GM19099 (cell line): ENCODE measurements around the gene TAOK2.
A peak's percentile ranks its signal among the peaks of the same experiment; 100 is the strongest.

Experiments
- POLR2A ChIP-seq: IDR thresholded peaks from 3 replicates; pipeline ENCODE4 v1.6.1; 2011; ENCODE audit warnings: low read depth; ENCODE audit not compliant: insufficient read length; ENCODE audit errors: extremely low read depth

The TAOK2 gene

DNA sequence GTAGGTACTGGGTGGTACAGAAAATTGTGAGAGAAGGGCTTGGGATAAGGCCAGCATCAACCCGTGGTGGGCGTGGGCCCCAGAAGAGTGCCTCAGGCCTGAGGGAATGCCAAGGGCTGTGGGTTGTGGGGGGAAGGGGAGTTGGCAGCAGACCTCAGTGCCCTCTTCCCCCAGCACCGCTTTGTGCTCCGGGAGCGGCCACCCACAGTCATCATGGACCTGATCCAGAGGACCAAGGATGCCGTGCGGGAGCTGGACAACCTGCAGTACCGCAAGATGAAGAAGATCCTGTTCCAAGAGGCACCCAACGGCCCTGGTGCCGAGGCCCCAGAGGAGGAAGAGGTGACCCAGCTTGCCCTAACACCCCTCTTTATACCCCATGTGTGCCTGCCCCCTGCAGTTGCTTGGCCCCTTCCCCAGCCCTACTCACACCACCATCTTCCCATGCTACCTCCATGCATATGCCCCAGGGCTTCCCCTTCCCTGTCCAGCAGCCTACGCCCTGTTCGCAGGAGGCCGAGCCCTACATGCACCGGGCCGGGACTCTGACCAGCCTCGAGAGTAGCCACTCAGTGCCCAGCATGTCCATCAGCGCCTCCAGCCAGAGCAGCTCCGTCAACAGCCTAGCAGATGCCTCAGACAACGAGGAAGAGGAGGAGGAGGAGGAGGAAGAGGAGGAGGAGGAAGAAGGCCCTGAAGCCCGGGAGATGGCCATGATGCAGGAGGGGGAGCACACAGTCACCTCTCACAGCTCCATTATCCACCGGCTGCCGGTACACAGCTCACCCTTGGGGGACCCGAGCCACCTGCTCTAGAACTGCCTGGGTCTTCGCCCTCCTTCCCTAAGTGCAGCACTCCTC, 9.1 kb downstream of the TAOK2 start:
- no peak for TF ChIP-seq POLR2A

GRCh38 chr16:29983420-29984136, 9.9 kb downstream of the TAOK2 start:
- TF ChIP-seq POLR2A = no peak

DNA sequence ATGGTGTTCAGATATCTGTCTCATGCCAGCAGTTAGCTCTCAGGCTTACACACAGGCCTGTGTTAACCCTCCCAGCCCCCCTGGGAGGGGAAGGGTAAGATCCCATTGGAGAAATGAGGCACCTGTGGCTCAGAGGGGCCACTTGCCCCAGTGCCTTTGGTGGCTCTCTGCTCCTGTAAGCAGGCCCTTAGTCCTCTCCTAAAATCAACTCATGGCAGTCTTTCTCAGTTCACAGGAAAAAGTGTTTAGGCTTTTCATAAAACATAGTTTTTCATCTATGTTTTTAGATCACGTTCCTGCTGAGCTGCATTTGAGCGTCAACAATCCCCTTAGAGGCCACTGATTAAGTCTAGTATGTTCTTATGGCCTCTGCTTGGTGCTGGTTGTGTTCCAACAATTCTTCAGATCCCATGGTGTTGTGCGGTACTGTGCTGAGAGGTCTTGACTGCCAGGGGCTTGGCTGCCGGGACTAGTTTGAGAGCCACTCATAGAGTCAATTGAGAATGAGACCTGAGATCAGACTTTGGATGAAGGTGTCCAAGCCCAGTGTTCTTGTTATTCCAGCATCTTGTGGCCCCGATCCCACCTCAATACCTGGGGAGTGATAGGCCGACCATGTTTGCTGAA, 10.6 kb downstream of the TAOK2 start:
- no peak for TF ChIP-seq POLR2A

DNA sequence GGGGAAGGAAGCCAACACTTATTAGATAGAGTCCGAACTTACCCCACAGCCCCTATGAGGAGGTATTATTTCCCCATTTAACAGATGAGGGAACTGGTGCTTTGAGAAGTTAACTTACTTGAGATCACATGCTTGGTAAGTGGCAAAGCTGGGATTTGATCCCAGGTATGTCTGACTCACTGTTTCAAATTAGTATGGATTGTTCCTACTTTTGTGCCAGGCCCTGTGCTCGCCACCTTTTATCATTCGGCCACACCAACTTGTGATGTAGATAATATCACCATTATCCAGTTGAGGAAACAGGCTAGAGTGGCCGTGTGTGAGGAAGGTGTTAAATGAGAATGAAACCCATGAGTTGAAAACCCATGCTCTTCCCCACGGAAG, 11.1 kb downstream of the TAOK2 start:
- no peak for TF ChIP-seq POLR2A

DNA sequence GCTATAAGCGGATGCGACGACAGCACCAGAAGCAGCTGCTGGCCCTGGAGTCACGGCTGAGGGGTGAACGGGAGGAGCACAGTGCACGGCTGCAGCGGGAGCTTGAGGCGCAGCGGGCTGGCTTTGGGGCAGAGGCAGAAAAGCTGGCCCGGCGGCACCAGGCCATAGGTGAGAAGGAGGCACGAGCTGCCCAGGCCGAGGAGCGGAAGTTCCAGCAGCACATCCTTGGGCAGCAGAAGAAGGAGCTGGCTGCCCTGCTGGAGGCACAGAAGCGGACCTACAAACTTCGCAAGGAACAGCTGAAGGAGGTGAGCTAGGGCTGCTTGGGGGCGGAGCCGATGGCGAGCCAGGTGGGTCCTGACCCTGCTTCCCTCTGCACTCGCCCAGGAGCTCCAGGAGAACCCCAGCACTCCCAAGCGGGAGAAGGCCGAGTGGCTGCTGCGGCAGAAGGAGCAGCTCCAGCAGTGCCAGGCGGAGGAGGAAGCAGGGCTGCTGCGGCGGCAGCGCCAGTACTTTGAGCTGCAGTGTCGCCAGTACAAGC, 11.7 kb downstream of the TAOK2 start:
- no peak for TF ChIP-seq POLR2A

DNA sequence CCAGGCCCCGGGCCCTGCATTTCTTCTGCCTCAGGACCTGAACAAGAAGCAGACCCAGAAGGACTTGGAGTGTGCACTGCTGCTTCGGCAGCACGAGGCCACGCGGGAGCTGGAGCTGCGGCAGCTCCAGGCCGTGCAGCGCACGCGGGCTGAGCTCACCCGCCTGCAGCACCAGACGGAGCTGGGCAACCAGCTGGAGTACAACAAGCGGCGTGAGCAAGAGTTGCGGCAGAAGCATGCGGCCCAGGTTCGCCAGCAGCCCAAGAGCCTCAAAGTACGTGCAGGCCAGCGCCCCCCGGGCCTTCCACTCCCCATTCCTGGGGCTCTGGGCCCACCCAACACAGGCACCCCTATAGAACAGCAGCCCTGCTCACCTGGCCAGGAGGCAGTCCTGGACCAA, 12.6 kb downstream of the TAOK2 start:
- TF ChIP-seq POLR2A = no peak

DNA sequence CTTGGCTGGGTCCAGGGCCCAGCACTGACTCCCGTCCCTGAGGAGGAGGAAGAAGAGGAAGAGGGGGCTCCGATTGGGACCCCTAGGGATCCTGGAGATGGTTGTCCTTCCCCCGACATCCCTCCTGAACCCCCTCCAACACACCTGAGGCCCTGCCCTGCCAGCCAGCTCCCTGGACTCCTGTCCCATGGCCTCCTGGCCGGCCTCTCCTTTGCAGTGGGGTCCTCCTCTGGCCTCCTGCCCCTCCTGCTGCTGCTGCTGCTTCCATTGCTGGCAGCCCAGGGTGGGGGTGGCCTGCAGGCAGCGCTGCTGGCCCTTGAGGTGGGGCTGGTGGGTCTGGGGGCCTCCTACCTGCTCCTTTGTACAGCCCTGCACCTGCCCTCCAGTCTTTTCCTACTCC, 13.3 kb downstream of the TAOK2 start:
- TF ChIP-seq POLR2A = no peak

GRCh38 chr16:29987371-29988085, 13.9 kb downstream of the TAOK2 start:
- TF ChIP-seq POLR2A = no peak

DNA sequence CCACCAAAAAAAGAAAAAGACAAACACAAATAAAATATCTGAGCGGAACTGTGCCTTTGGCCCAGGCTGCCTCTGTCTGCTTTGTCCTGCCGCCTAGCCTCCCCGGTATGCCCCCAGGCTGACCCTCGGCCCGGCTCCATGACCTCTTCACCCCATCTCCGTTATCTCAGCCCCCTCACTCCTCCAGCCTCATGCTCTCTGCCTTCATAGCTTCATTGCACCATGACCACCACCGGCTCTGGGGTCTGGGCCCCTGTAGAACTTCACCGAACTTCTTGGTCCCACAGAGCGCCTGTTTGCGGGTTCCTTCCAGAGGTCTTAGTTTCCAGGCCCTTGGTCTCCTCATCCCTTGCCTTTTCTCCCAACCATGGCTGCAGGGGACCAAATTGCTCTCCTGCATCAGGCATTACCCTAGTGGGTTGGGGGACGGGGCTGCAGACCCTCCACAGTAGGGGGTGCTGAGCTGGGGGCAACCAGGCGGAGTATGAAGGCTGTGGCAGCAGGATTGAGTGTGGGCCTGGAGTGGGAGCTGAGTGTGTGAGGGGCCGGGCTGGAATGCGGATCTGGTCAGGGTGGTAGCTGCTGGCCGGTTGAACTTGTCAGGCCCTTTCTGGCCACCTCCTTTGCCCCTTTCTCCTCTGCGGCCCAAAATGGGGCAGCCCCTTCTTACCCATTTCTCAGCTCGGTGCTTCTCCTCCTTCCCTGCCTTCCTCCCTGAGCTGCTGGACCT, 14.8 kb downstream of the TAOK2 start:
- TF ChIP-seq POLR2A = no peak

DNA sequence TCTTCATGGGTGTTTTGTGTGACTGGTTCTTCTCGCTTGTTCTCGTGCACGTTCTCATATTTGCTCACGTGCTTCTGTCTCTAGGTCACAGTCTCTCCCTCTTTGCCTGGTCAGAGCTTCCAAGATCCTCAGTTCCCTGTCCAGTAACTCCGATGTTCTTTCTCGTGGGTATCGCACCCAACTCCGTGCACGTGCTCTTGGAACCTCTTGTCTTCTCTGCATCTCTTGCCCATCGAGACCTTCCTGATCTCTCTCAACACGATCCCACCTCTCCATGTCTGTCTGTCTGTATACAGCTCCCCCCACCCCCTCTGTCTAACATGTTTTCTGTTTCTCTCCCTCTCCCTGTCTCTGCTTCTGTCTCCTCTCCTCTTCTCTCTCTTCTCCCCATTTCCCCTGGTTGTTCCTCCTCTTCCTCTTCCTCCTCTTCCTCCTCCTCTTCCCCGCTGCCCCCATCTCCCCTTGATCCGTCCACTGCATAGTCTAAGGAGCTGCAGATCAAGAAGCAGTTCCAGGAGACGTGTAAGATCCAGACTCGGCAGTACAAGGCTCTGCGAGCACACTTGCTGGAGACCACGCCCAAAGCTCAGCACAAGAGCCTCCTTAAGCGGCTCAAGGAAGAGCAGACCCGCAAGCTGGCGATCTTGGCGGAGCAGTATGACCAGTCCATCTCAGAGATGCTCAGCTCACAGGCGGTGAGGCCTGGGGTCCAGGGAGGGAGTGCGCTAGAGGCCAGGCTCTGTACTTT, 15.6 kb downstream of the TAOK2 start:
- TF ChIP-seq POLR2A = no peak

DNA sequence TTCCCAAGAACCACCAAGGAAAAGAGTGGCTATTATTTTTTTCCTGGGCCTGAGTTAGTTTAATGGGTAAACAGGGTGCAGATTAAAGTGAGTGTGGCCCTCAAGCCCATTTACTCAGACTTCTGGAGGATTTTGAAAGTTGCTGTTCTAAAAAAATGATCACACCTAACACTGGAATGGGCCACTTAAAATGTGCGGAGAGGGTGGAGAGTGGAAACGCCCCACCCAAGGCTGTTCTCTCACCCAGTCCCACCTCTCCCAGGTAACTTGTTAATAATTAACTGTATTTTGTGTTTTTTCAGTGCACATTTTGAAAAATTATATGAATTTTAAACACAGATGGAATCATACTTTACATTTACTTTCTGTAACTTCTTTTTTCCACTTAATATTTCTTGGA, 16.4 kb downstream of the TAOK2 start:
- no peak for TF ChIP-seq POLR2A

- no peak for TF ChIP-seq POLR2A
These were observed 17.4 kb downstream of the TAOK2 start for GRCh38 chr16:29990883-29991570.

- TF ChIP-seq POLR2A = no peak
These were observed 17.9 kb downstream of the TAOK2 start for GRCh38 chr16:29991571-29991904.

DNA sequence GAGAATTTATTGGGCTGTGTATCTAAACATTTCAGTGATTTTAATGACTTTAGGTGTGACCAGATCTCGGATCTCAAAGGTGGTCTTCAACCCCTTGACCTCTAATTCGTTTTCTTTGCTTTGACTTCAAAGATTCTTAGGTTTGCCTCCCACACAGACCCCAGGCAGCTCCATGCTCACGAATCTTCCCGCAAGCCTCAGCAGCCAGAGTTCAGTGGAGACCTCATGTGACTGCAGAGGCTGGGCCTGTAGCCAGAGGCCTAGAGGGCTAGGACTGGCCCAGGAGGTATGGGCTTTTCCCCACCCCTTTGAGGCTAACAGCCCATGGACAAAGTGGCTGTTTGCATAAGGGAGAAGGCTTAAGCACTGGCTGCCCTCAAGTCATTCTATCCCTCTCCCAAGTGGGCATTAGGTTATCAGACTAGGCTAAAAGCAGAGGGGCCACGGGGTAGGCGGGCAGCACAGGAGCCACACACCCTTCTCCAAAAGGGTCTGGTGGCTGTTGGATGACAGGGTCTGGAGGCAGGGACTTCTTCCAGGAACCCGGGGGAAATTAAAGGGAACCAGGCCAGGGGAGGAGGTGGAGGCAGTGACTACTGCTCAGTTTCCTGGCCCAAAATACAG, 18.8 kb downstream of the TAOK2 start:
- peak; percentile 0 for TF ChIP-seq POLR2A
